ENCODE data around the gene RSPO1.
"Not testable (repeated sequence)": the region's sequence is repeated elsewhere in the genome, so short reads cannot be mapped to it uniquely, and the experiment has no call there.

The RSPO1 gene, protein sequence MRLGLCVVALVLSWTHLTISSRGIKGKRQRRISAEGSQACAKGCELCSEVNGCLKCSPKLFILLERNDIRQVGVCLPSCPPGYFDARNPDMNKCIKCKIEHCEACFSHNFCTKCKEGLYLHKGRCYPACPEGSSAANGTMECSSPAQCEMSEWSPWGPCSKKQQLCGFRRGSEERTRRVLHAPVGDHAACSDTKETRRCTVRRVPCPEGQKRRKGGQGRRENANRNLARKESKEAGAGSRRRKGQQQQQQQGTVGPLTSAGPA

DNA sequence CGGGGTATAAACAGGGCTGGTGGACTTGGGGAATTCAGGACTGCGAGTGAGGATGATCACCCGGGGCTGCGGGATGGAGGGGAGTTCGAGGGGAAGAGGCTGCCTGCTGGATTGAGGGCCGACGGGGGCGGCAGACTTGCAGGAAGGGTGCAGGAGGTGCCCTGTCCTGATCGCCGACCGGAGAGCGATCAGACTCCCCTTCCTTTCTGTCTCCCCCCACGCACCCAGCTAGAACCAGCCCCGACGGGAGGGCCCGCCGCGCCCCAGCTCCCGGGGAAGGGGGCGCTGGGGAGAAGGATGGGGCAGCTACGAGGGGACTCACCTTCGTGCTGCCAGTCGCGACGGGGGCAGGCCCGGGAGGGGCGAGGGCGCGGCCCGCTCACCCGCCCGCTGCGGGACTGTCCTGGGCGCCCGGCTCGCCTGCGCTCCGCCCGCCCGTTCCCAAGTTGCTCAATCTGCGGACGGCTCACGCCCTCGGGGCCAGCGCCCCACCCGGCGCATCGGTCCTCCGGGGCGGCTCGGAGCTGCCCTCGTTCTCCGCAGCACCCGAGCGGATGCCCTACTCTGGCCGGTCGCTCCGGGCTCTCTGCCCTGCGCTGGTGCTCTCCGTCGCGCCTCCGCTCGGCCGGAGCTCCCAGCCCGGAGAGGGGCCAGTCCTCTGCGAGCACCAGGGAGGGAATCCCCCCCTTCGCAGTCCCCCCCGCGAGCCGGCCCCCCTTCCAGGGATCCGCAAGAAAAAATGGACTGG is at the start of gene RSPO1:
TSS of gene RSPO1 (minus strand) at position 649 of the 748 bp plus-strand sequence. CDS start 5,231 bp downstream, outside the sequence.
- no peak for DNase-seq

DNA sequence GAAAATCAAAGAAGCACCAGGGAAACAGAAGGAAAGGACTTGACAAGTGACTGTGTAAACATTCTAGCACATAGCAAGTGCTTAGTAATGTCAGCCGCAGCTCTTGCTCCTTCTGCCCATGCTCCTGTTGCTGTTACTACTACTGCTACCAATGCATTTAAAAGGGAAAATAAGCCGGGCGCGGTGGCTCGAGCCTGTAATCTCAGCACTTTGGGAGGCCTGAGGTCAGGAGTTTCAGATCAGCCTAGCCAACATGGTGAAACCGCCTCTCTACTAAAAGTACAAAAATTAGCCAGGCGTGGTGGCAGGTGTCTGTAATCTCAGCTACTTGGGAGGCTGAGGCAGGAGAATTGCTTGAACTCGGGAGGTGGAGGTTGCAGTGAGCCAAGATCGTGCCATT is 49.5 kb upstream of the RSPO1 start:
- DNase-seq = not testable (repeated sequence)

DNA sequence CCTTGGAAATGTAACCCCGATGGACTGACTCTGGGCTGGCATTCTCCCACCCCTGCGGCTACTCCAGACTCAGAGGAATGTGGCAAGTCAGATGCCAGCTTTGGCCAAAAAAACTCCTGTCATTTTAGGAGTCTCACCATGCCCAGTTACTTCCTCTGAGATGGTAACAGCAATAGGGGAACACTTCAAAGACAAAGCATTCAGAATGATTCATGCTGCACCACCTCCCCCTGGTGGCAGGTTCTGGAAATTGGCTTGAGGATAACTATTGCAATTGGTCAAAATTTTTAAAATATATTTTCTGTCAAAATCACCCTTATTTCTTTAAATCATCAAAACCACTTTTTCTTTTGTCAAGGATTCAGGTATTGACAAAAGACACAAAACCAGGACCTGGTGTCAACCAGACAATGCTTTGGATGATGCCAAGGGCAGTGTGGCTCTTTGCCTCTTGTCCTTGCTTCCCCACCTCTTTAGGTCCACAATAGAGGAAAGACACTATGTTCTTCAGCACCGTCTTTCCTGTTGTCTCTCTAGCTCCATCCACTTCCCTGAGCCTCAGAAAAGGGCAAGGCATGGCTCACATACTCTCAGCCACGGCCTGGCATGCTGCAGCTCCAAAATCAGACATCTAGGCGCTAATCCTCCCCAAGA is 47.8 kb upstream of the RSPO1 start:
- no peak for DNase-seq

DNA sequence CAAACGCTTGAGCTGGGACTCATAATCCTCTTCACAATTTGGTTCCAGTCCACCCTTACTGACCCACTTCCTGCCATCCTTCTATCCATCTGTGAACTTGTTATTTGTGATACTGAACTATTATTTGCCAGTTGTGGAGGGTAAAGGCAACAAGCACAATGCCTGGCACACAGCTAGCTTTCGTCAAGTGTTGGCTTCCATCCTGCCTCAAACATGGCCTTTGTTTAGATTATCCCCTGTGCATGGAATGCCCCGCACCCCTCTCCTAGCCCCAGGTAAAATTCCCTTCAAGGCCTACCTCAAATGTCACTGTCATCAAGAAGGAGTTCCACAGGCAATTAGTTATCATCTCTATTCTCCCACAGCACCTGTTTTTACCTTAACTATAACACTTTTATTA is 46.2 kb upstream of the RSPO1 start:
- DNase-seq = no peak

DNA sequence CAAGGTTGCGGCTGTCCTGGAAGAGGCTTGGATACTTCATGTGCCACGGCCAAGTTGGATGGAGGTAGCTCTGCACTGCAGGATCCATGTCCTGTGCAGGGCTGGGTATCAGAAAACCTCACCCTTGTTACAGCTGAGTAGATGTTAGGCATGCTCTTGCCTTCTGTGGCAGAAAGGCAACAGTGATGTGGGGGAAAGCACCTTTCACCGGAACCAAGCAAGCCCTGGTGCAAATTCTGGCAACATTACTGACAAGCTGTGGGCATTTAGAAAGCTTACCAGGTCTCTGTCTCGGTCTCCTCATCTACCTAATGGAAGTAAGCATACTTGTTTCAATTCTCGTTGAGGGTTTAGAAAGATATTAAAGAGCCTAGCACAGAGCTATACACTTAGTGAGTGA is 43.1 kb upstream of the RSPO1 start:
- DNase-seq = no peak

DNA sequence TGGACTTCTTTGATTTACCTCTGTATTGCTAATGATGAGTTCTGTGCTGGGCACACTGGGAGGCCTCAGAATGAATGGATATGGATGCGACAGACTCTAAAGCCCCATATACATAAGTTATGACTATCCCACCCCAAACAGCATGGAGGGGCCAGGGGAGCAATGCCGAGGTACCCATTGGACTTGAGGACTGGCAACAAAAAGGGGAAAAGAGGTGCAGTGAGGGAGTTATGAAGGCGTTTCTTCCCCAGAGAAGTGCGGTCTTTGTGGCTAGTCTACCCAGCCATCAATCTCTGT is 42.4 kb upstream of the RSPO1 start:
- DNase-seq = no peak

DNA sequence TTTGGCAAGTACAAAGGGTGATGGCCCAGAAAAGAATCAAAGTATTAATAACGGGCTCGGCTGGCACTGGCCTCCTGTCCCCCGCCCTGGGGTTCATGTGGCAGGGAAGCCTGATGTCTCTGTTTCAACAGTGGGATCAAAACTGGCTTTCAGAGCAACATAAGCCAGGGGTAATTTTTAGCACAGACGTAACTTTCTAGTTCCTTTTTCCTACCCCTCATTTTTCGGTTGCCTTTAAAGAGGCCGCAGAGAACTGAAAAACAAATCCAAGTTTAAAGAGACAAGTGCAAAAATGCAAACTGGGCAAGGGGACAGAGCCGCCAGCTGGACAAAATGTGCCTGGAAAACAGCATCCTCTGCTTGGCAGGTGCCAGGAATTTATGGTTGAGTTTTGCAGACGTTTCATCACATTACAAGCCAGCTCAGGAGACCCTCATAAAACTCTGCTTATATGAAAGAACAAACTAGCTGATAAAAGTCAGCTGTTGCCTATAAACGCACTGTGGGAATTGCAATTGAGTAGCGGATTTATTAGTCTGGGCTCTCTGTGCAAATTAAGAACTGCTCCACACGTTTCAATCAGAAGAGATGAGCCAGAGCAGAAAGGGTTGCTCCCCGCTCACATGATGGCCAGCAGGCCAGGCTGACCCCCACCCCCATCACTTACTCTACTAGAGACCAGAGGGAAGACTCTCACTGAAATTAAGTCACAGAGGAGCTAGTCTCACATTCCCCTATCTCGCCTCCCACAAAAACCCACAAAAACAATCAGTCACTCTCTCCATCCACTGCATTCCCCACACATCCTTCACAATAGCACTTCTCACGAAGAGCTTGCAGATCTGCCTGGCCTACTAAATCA is 41.8 kb upstream of the RSPO1 start:
- no peak for DNase-seq

DNA sequence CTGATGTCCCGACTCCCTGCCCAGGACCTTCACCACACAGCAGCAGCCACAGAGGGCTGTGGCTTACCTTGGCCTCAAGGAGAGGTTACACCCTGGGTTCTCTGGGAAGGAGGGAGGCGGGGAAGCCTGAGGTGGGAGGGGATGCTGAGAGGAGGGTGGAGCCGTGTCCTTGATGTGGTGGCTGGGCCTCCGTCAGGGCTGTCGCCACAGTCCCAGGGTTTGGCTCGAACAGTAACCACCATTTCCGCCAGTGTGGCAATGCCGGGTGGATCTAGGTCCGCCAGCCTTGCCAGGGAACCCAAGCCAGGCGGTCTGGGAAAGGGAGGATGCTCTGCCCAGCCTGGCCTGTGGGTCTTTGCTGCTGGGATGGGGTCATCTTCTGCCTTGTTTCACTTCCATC is 39.2 kb upstream of the RSPO1 start:
- DNase-seq = no peak

DNA sequence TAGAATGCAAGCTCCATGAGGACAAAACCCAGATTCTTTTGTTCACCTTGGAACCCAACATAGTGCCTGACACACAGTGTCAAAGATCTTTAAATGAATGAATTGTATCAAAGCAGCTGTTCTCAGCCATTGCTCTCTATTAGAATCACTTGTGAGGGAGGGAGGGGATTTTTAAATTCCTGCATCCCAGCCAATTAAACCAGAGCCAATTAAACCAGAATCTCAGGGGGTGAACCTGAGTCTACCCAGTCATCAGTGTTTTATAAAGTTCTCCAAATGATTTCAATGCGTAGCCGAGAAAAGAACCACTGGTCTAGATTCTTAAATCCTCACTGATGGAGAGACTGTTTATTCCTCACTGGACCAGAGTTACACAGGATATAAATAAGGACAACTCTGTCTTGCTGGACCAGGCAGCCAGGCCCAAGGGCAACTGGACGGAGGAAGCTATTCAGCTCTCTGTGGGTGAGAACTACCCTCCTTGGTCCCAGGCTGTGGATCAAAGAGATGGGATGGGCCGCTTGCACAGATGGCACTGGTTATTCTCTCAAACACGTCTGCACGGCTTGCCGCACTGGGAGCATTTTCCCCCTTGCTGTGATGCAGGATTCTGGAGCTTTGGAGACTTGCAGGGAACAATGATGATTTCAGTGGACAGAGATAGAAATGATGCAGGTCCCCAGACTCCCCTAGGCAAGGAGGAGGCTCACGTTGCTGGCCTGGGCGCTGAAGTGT is 37.6 kb upstream of the RSPO1 start:
- DNase-seq = no peak

DNA sequence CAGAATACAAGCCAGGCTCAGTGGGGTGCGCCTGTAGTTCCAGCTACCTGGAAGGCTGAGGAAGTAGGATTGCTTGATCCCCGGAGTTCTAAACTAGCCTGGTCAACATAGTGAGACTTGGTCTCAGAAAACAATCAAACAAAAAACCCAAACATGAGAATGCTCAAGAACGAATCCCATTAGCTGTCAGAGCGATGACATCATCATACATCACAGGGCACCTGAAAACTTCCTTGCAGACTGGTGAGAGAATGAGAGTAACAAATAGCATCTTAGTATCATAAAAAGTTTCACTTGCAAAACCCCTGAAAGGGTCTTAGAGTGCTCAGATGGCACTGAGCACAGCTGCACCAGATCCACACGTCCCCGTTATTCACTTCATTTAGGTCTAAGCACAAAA is 36.6 kb upstream of the RSPO1 start:
- DNase-seq = no peak

DNA sequence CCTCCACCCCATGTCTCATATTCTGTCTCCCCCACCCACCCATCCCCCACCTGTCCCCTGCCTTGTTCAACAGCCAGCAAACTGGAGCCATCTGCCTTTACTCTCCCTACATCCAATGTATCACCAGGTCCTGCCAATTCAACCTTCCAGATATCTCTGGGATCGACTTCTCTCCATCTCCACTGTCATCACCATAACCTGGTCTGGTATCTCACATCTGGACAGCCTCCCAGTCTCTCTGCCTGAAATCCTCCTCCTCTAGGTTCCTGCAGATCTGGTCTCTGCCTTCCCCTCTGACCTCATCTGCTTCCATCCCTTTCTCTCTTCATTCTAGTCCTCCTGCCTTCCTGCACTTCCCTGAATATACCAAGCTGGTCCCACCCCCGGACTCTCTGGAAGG is 35.4 kb upstream of the RSPO1 start:
- no peak for DNase-seq

DNA sequence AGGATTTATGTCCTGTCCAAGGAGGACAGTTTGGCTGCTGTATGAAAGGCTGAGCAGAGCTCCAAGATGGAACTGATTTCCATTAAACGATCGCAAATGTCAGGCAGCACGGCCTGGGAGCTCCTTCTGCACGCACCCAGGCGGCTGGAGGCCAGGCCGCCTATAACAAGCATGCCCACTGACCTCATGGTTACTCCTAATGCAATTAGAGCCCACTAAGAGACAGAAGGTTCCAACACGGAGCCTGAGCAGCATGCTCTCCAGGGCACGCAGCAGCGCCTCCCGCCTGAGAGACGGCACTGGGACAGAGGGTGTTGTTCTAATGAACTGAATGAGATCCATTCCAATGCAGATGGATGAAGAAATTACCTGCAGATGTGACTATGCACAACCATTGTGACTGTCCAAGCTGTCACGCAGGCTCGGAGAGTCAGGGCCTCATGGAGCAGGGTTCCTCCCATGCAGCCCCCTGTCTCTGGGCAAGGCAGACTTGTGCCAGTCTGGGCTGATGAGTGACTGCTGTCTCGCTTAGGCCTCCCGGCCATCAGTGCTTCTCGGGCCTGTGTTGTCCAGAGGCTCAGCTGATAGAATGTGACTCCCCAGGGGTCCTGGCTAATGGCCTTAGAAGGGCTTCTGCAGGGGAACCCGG is 32.5 kb upstream of the RSPO1 start:
- DNase-seq = no peak

DNA sequence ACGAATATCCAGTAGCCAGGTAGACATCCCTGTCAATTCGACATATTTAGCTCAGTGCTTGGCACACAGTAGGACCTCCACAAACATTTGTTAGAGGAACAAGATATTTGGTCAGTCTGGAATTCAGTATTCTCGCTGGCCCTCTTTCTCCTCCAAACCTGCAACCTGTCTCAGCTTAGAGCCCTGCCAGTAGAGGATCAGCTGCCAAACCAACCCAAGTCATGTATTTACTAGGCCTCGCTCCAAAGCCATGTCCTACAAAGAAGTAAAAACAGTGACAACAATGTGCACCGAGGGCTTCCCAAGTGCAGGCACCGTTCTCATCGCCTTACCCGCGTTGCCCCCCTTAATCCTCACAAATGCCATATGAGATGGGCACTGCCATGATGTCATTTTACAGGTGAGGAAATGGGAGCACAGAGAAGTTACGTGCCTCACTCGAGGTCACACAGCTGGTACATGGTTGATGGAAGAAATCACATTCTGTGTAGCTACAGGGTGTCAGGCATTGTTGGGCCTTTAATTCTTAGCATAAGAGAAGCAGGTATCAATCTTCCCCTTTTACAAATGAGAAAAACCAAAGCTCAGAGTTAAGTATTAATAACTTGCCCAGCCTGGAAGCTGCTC is 31.7 kb upstream of the RSPO1 start:
- no peak for DNase-seq

DNA sequence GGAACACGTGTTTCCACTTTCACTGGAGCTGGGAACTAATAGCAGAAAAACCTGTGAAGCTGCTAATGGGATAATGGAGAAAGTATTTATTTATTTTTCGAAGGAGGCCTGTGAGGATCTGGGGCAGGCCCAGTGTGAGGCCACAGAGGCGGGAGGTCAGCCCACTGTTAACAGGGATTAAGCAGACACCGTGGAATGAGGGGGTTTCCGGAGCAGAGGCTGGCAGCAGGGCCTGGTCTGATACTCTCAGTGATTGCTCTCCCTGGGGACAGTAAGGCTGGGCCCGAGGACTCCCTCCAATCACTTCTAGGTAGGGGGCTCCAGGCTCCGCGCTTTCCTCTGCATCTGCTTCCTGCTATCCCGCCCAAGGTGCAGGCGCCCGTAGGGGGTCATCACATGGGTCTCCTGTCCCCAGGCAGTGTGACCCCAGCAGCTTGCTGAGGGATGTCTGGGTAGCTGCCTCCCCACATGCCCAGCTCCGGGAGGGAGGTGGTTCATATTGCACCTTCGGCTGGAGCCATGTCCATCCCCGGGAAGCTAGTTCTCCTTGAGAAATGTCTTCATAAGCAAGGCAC is 28.8 kb upstream of the RSPO1 start:
- no peak for DNase-seq

DNA sequence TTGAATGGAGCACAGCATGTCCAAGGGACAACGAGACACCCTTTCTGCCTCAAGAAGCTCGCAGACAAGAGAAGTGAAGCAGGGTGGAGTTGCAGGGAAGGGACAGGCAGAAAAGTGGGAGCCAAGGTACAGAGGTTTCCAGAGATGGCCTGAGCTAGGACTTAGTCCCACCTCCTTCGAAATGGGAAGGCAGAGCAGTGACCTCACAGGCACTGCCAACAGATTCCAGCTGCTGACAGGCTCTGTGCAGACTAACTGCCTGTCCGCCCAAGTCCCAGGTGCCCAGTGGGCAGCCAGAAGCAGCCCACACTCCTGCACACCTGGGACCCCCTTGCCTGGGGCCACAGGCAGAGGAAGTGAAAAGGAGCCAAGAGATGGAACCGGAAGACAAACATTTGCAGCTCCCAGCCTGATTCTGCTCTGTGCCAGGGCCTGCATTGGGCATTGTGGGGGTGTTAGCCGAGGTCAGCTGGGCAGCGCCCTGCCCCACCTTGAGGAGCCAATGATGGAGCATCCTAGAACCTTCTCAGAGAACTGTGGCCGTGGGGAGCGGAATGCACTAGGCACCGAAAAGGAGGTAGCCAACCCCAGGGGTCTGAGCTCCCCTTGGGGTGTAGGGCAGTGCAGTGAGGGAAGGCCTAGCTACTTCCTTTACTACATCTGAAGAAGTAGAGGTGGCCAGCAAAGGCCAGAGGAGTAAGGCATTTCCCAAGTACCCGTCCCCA is 27.5 kb upstream of the RSPO1 start:
- no peak for DNase-seq

DNA sequence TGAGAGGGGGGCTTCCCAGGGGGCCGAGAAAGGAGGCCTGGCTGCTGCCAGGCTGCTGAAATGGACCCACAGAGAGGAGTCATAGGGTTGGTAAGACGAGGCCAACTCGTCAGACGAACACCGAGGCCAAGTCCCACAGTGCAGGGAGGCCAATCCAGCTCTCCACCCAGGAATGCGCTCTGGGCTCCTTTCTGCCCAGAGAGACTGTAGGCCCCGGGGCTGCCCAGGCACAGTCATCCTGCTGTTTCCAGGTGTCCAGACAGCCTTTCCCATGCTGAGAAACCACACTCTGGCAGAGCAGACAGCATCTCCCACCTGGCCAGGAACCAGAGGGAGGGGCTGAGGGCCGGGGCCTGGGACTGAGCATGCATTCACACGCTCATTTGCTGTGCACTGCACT is 26.7 kb upstream of the RSPO1 start:
- DNase-seq = no peak

DNA sequence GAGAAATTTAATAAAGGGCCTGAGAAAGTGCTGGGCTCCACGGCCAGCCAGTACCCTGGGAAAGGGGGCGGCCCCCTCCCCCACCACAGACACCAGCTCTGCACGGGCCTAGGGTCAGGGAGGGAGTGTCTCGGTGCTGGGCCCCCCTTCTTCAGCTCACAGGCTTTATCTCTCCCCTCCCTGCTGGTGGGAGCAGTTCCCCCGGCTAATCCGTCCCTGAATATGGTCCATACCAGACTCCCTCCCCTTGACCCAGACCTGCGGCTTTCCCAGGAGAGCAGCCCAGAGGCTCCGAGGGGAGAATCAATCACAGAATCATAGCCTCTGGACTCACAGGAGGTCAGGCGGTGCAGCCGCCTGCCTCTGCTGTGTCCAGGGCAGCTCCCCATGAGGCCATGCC is 26.0 kb upstream of the RSPO1 start:
- DNase-seq = no peak

DNA sequence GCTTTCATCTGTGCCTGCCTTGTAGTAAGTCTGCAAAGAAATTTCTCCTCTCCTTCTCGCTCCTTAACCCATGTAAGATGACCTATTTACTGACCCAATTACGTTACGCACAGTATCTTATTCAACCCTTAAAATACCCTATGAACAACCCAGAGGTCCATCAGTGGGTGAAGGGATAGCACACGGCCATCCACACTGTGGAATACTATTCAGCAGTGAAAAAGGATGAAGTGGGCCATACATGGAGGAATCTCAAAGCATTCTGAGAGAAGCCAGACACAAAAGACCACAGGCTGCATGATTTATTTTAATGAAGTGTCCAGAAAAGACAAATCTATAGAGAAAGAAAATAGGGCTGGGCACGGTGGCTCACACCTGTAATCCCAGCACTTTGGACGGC is 23.8 kb upstream of the RSPO1 start:
- DNase-seq = no peak

DNA sequence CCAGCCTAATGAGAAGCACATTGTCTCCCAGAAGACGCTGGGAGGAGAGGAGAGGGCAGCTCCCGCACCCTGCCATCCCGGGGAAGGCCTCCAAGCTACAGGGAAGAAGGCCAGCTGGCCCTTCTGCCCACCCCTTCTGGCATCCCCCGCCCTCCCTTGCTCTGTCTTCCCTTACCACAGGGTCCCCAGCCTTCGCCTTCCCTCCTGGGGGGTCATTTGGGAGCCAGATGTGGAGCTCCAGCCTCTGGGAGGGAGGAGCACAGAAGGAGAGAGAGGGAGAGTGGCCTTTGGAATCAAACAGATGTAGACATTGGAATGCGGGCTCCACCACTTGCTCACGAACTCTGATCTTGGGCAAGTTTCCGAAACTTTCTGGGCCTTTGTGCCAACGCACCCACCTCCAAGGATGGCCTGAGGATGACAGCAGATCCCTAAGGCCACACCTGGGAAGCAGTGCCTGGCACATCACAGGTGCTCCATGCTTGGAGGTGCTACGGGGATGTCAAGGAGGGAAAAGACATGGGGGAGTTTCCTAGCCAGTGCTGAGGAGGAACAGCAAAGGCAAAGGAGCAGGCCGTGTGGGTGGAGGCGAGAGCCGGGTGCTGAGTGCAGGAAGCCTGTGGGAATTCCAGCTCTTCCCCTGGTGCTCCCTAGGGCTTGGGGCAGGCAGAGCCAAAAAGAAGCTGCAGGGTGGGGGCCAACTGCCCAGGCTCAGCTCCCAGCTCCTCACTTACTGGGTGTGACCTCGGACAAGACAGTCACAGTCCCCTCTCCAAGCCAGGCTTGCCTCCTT is 23.1 kb upstream of the RSPO1 start:
- DNase-seq = no peak

DNA sequence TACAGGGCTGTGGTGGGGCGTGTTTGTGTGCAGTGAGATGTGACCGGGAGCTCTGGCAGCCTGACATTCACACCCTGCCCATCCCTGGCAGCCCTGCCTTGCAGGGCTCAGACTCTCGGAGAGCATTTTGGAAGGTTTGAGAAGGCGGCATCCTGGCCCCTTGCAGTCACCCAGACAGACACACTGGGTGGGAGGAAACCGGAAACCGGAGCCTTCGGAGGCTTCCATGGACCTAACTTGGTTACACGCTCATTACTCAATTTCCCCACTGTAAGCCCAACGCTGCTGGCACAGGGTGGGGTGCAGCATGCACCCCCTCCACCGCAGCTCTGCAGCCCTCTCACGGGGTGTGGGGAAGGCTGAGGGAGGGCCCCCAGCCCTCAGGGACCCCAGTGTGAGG is 22.2 kb upstream of the RSPO1 start:
- no peak for DNase-seq

All from cerebellar nuclear complex (tissue), 1 donor.